Adrenal gland (tissue), 5 donors: ENCODE measurements around the gene COX7A1.

Experiments used
- POLR2A ChIP-seq, 2 donors: fragments of 450-650 bp; IDR thresholded peaks; one replicate each; pipeline ENCODE4 v1.6.1; 2017; ENCODE audit warnings: antibody characterized with exemption in 2 of 2, mild to moderate bottlenecking in 2 of 2, moderate library complexity in 1 of 2
- TF ChIP-seq, protein P1 (sequence below), 6 experiments: fragments of 450-650 bp in 4 of 6; fragments of 200-600 bp in 2 of 6; sonication (generic) in 1 of 6; IDR thresholded peaks; 1 replicate in 5 of 6; 2 replicates in 1 of 6; pipeline versions ENCODE4 v1.5.1 to v1.8.0; 2016 to 2021; ENCODE audit warnings: antibody characterized with exemption in 6 of 6, mild to moderate bottlenecking in 2 of 6, moderate library complexity in 1 of 6
- donor health status: DM: no; HTN: no; CAD: no.

DNA sequence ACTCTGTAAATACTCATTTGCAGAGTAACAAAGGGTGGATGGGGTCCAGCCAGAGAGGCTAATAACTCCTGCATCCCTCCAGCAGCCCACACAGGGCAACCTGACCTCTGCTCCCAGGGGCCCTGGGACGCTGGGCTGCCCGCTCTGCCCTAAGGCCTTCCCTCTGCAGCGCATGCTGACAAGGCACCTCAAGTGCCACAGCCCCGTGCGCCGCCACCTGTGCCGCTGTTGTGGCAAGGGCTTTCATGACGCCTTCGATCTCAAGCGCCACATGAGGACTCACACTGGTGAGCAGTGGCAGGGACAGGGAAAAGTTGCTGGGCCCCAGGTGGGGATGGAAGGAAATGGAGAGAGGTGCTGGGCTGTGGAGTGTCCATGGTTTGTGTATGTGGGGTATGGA, 39.6 kb downstream of the COX7A1 start:
- TF ChIP-seq, protein P1, sequence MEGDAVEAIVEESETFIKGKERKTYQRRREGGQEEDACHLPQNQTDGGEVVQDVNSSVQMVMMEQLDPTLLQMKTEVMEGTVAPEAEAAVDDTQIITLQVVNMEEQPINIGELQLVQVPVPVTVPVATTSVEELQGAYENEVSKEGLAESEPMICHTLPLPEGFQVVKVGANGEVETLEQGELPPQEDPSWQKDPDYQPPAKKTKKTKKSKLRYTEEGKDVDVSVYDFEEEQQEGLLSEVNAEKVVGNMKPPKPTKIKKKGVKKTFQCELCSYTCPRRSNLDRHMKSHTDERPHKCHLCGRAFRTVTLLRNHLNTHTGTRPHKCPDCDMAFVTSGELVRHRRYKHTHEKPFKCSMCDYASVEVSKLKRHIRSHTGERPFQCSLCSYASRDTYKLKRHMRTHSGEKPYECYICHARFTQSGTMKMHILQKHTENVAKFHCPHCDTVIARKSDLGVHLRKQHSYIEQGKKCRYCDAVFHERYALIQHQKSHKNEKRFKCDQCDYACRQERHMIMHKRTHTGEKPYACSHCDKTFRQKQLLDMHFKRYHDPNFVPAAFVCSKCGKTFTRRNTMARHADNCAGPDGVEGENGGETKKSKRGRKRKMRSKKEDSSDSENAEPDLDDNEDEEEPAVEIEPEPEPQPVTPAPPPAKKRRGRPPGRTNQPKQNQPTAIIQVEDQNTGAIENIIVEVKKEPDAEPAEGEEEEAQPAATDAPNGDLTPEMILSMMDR (IDR thresholded peaks at IDR 0.05) = no peak
- TF ChIP-seq POLR2A (IDR thresholded peaks at IDR 0.05) = no peak
